PC-3 (cell line): ENCODE results near the gene ELK4. TPM values are rescaled to one million over a fixed set of nuclear protein-coding genes. Genes with fewer than 3 reads are reported as not detected.

Experiments used
- ATAC-seq: fragments of 200-7000 bp; cut with Tn5 transposase; 2 replicates; pipeline ENCODE4 v1.9.1; 2020; ENCODE audit warnings: mild to moderate bottlenecking, moderate library complexity
- BruUV-seq: library from RNA; stranded (reverse); fragments of 400-500 nt; replicated peaks from 2 replicates; lab custom pipeline; 2021; lab: Mats Ljungman, UMichigan
- CTCF ChIA-PET: fragments of 300-600 bp; sonication (Branson Sonifier 250); formaldehyde crosslinking; loops from one replicate; lab custom pipeline; 2022; ENCODE audit warnings: antibody characterized with exemption; lab: Charles Lee
- POLR2A ChIA-PET: fragments of 300-600 bp; sonication (Branson Sonifier 250); formaldehyde crosslinking; loops from one replicate; lab custom pipeline; 2022; ENCODE audit warnings: antibody characterized with exemption; ENCODE audit not compliant: unreplicated experiment; lab: Charles Lee
- DNase-seq: peaks from one replicate; pipeline ENCODE4 v3.0.0-alpha.2; 2015
- H2AFZ ChIP-seq: fragments of 300-600 bp; sonication (generic); 2 replicates; pipeline ENCODE4 v1.6.0; 2016; ENCODE audit warnings: antibody characterized with exemption, low read length
- H3F3A ChIP-seq: fragments of 300-600 bp; sonication (generic); one replicate; pipeline ENCODE4 v1.6.0; 2017; ENCODE audit warnings: antibody characterized with exemption, low read length, control low read depth, mild to moderate bottlenecking; ENCODE audit not compliant: unreplicated experiment
- H3K27ac ChIP-seq: fragments of 300-600 bp; sonication (generic); 2 replicates; pipeline ENCODE4 v1.5.1; 2016; ENCODE audit warnings: mild to moderate bottlenecking, low read length
- H3K27me3 ChIP-seq: fragments of 300-600 bp; sonication (generic); 2 replicates; pipeline ENCODE4 v1.6.1; 2016; ENCODE audit warnings: low read length, mixed read lengths
- H3K36me3 ChIP-seq: fragments of 300-600 bp; sonication (generic); 2 replicates; pipeline ENCODE4 v1.6.1; 2016; ENCODE audit warnings: low read depth, mixed run types, low read length, mixed read lengths
- H3K4me1 ChIP-seq: fragments of 300-600 bp; sonication (generic); 2 replicates; pipeline ENCODE4 v1.5.1; 2016; ENCODE audit warnings: low read length; ENCODE audit not compliant: insufficient read depth
- H3K4me2 ChIP-seq: fragments of 300-600 bp; sonication (generic); 2 replicates; pipeline ENCODE4 v1.6.0; 2016; ENCODE audit warnings: low read length
- H3K4me3 ChIP-seq: fragments of 300-600 bp; sonication (generic); 2 replicates; pipeline ENCODE4 v1.5.1; 2016; ENCODE audit warnings: mild to moderate bottlenecking, low read length, mixed read lengths
- H3K79me2 ChIP-seq: fragments of 300-600 bp; sonication (generic); 2 replicates; pipeline ENCODE4 v1.6.1; 2017; ENCODE audit warnings: low read length, mixed read lengths
- H3K9ac ChIP-seq: fragments of 300-600 bp; sonication (generic); 2 replicates; pipeline ENCODE4 v1.6.0; 2016; ENCODE audit warnings: mild to moderate bottlenecking, low read length
- H3K9me2 ChIP-seq: fragments of 300-600 bp; sonication (generic); replicated peaks from 2 replicates; pipeline ENCODE4 v1.6.1; 2016; ENCODE audit warnings: mixed run types, low read length, mixed read lengths
- H3K9me3 ChIP-seq: fragments of 300-600 bp; sonication (generic); 2 replicates; pipeline ENCODE4 v1.6.1; 2016; ENCODE audit warnings: low read length, mixed read lengths
- H4K20me1 ChIP-seq: fragments of 300-600 bp; sonication (generic); 2 replicates; pipeline ENCODE4 v1.6.1; 2016; ENCODE audit warnings: low read length, mixed read lengths
- EZH2 ChIP-seq: fragments of 300-600 bp; sonication (generic); IDR thresholded peaks from one replicate; pipeline ENCODE4 v1.6.1; 2017; ENCODE audit warnings: antibody characterized with exemption, mild to moderate bottlenecking, low read length; ENCODE audit not compliant: unreplicated experiment
- EZH2phosphoT487 ChIP-seq: fragments of 300-600 bp; sonication (generic); IDR thresholded peaks from 2 replicates; pipeline ENCODE4 v1.6.1; 2018; ENCODE audit warnings: mild to moderate bottlenecking, antibody characterized with exemption, low read length, borderline replicate concordance
- intact Hi-C: fragments of 100-400 bp; cut with micrococcal nuclease; formaldehyde crosslinking; loops from 2 replicates; pipeline ENCODE4 v1.9.0; 2023
- total RNA-seq: library from RNA; depleted of rRNA; stranded (reverse); fragments of >200 nt; gene quantifications from 2 replicates; pipeline ENCODE4 v1.2.3, GENCODE V29; 2014
- TF ChIP-seq, protein P1 (sequence below): fragments of 300-600 bp; sonication (generic); conservative IDR thresholded peaks from 2 replicates; pipeline ENCODE4 v1.5.1; 2017; ENCODE audit warnings: antibody characterized with exemption, low read depth, mild to moderate bottlenecking, low read length

Gene ELK4
- total RNA-seq, 1 experiment from 2014 or later: 16.3 TPM

DNA sequence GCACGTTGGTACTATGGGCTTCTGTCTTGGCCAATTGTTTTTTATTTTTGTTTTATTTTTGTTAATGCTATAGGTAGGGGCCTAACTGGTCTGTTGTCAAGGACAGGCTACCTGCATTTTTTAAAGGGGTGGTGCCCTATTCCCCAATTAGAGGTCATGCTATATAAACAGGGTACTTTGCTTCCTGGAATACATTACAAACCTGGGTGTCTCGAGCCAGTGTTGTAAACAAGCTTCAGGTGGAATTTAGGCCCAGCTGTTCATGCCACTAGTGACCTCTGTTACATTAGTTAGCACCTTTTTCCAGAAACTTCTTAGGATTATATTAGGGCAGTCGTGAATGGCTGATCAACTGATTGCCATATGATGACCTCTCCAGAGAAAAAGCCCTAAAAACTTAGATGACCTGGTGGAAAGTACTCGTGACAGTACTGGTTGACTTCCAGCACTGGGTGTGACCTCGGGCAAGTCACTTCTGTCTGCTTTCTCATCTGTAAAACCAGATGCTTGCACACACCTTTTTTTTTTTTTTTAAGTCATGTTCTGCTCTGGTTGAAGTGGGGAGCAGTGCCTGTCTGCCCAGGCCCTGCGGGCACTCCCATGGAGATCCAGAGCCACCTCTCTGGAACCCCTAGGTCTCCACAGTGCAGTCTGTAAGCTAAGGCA, 46.5 kb downstream of the ELK4 start:
- Histone ChIP-seq H3K4me3 (no peak overlapping the region), H3K9me2 (no peaks in the 10 kb centered on the region), H3K27me3 (no peaks in the 10 kb centered on the region), H3K36me3 (no peaks in the 10 kb centered on the region), H3K27ac (no peak overlapping the region), H3K9me3 (no peaks in the 10 kb centered on the region), H3K4me1 (peaks cover 3% of the 10 kb centered on the region; the same call in 1 of the 2 replicates), H3K9ac (no peak overlapping the region), H3K4me2 (no peak overlapping the region), H3F3A (no peaks in the 10 kb centered on the region), H3K79me2 (no peaks in the 10 kb centered on the region), H2AFZ (no peak overlapping the region), H4K20me1 (no peaks in the 10 kb centered on the region)
- POLR2A ChIA-PET: no interaction called here
- CTCF ChIA-PET: interaction anchor here (0.6 kb wide), 1 partner anchor 49 kb away, joined by 7 read pairs; no protein-coding TSS in a partner anchor
- DNase-seq (no peak), ATAC-seq (no peak)
- intact Hi-C loops: no loop called here
- TF ChIP-seq EZH2phosphoT487 (no peak), EZH2 (no peak)
- TF ChIP-seq, protein P1, sequence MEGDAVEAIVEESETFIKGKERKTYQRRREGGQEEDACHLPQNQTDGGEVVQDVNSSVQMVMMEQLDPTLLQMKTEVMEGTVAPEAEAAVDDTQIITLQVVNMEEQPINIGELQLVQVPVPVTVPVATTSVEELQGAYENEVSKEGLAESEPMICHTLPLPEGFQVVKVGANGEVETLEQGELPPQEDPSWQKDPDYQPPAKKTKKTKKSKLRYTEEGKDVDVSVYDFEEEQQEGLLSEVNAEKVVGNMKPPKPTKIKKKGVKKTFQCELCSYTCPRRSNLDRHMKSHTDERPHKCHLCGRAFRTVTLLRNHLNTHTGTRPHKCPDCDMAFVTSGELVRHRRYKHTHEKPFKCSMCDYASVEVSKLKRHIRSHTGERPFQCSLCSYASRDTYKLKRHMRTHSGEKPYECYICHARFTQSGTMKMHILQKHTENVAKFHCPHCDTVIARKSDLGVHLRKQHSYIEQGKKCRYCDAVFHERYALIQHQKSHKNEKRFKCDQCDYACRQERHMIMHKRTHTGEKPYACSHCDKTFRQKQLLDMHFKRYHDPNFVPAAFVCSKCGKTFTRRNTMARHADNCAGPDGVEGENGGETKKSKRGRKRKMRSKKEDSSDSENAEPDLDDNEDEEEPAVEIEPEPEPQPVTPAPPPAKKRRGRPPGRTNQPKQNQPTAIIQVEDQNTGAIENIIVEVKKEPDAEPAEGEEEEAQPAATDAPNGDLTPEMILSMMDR: no peak
- BruUV-seq: no TSS peak

DNA sequence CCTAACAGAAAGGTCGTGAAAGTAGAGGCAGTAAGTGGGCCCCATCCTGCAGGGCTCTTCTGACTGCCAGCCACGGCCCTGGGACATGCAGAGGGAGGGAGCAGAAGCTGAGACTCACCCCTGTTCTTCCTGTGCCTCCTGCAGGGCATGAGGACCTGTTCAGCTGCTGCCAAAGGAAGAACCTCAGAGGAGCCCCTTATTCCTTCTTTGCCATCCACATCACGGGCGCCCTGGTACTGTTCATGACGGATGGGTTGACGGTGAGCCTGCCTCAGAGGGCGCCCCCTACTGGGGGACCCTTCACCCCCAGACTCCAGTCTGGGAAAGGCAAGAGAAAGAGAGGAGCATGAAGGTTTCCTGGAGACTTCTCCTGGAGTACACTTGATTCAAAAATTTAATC, 47.1 kb downstream of the ELK4 start:
- TF ChIP-seq, protein P1: peak; percentile 69
- TF ChIP-seq EZH2 (no peak), EZH2phosphoT487 (no peak)
- Histone ChIP-seq H3K4me1 (peaks cover 6% of the 10 kb centered on the region), H3K27ac (no peak overlapping the region), H3K4me3 (no peak overlapping the region), H3K36me3 (no peaks in the 10 kb centered on the region), H3K9me3 (no peaks in the 10 kb centered on the region), H3K4me2 (no peak overlapping the region), H2AFZ (no peak overlapping the region), H3K9me2 (no peaks in the 10 kb centered on the region), H4K20me1 (no peaks in the 10 kb centered on the region), H3K79me2 (no peaks in the 10 kb centered on the region), H3K27me3 (no peaks in the 10 kb centered on the region), H3F3A (no peaks in the 10 kb centered on the region), H3K9ac (no peak overlapping the region)
- ChIA-PET CTCF (interaction anchor here (0.6 kb wide), 1 partner anchor 49 kb away, joined by 7 read pairs; no protein-coding TSS in a partner anchor), POLR2A (no interaction called here)
- no peak for ATAC-seq
- BruUV-seq: no TSS peak
- intact Hi-C loops: no loop called here
- no peak for DNase-seq
